ENCODE data around the gene PEX3.

DNA sequence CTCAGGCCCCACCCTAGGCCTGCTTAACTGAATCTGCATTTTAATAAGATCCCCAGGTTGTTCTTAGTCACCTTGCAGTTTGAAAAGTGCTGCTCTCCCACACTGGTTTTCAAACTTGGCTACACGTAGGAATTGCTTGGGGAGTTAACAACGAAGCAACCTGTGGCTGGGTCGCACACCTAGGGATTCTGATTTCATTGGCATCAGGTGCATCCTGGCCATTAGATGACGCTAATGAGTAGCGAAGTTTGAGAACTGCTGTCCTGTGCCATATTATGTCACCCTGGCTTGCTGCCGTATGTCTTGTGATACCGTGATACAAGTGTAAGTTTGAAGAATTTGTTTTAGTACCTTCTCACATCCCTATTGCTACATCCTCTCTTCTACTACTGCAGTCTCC lies 89.1 kb downstream of the PEX3 start:
- TF ChIP-seq, protein P1, sequence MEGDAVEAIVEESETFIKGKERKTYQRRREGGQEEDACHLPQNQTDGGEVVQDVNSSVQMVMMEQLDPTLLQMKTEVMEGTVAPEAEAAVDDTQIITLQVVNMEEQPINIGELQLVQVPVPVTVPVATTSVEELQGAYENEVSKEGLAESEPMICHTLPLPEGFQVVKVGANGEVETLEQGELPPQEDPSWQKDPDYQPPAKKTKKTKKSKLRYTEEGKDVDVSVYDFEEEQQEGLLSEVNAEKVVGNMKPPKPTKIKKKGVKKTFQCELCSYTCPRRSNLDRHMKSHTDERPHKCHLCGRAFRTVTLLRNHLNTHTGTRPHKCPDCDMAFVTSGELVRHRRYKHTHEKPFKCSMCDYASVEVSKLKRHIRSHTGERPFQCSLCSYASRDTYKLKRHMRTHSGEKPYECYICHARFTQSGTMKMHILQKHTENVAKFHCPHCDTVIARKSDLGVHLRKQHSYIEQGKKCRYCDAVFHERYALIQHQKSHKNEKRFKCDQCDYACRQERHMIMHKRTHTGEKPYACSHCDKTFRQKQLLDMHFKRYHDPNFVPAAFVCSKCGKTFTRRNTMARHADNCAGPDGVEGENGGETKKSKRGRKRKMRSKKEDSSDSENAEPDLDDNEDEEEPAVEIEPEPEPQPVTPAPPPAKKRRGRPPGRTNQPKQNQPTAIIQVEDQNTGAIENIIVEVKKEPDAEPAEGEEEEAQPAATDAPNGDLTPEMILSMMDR (IDR thresholded peaks at IDR 0.05 in 2 of 3, conservative IDR thresholded peaks at IDR 0.05 in 1 of 3; ENCODE audit: borderline replicate concordance in 1 of 3, insufficient read depth in 1 of 3, low read depth in 2 of 3, low read length in 2 of 3) = peak in 1 of 3 experiments; percentile 22; a peak in 1 of 6 replicates
- TF ChIP-seq RAD21 (IDR thresholded peaks at IDR 0.05; ENCODE audit: low read depth) = no peak
- TF ChIP-seq POLR2AphosphoS5 (IDR thresholded peaks at IDR 0.05; ENCODE audit: low read depth, low read length) = no peak
- no peak for TF ChIP-seq SP1 (IDR thresholded peaks at IDR 0.05; ENCODE audit: low read depth)
- TF ChIP-seq POLR2A (IDR thresholded peaks at IDR 0.05; ENCODE audit: borderline replicate concordance, extremely low read depth, insufficient read depth, insufficient read length) = no peak
- no peak for TF ChIP-seq EGR1 (IDR thresholded peaks at IDR 0.05; ENCODE audit: low read depth)
- no peak for TF ChIP-seq CEBPB (IDR thresholded peaks at IDR 0.05; ENCODE audit: low read depth)
- TF ChIP-seq, protein P2, sequence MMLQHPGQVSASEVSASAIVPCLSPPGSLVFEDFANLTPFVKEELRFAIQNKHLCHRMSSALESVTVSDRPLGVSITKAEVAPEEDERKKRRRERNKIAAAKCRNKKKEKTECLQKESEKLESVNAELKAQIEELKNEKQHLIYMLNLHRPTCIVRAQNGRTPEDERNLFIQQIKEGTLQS (IDR thresholded peaks at IDR 0.05) = no peak
- no peak for TF ChIP-seq EZH2 (IDR thresholded peaks at IDR 0.05)
- no peak for TF ChIP-seq ZFX (IDR thresholded peaks at IDR 0.05)

All from HCT116 (cell line).